ENCODE results near the gene TMEM183A.

Gene TMEM183A

GRCh38 chr1:203031467-203031866, 24.3 kb downstream of the TMEM183A start:
- no peak for DNase-seq

GRCh38 chr1:203033287-203033686, 26.1 kb downstream of the TMEM183A start:
- no peak for DNase-seq

GRCh38 chr1:203033917-203034316, 26.7 kb downstream of the TMEM183A start:
- no peak for DNase-seq

GRCh38 chr1:203034422-203035110, 27.4 kb downstream of the TMEM183A start:
- DNase-seq = no peak

- peak; percentile 56 for DNase-seq
Measured at GRCh38 chr1:203035111-203036000, 28.2 kb downstream of the TMEM183A start.

- no peak for DNase-seq
Measured at GRCh38 chr1:203036135-203036534, 29.0 kb downstream of the TMEM183A start.

- no peak for DNase-seq
Measured at GRCh38 chr1:203036537-203036936, 29.4 kb downstream of the TMEM183A start.

- no peak for DNase-seq
Measured at GRCh38 chr1:203037509-203038190, 30.5 kb downstream of the TMEM183A start.

- no peak for DNase-seq
Measured at GRCh38 chr1:203038217-203038741, 31.1 kb downstream of the TMEM183A start.

GRCh38 chr1:203038891-203039608, 31.9 kb downstream of the TMEM183A start:
- DNase-seq = peak; percentile 81

- DNase-seq = no peak
Measured at GRCh38 chr1:203039609-203040512, 32.7 kb downstream of the TMEM183A start.

GRCh38 chr1:203040513-203041275, 33.5 kb downstream of the TMEM183A start:
- no peak for DNase-seq

- DNase-seq = no peak
Measured at GRCh38 chr1:203041351-203041932, 34.3 kb downstream of the TMEM183A start.

- no peak for DNase-seq
Measured at GRCh38 chr1:203043830-203044545, 36.8 kb downstream of the TMEM183A start.

- no peak for DNase-seq
Measured at GRCh38 chr1:203044546-203045250, 37.5 kb downstream of the TMEM183A start.

GRCh38 chr1:203045336-203045735, 38.2 kb downstream of the TMEM183A start:
- DNase-seq = no peak

GRCh38 chr1:203045821-203046594, 38.8 kb downstream of the TMEM183A start:
- DNase-seq = no peak

GRCh38 chr1:203046984-203047630, 39.9 kb downstream of the TMEM183A start:
- DNase-seq = no peak
